NCI-H345 treated with DMSO at 0.1 percent for 48 hours (cell line): ENCODE results near the gene CCNC.
"Not testable (repeated sequence)": the region's sequence is repeated elsewhere in the genome, so short reads cannot be mapped to it uniquely, and the experiment has no call there.

Source experiments
- DNase-seq: peaks from one replicate; lab custom pipeline; 2025; ENCODE audit not compliant: unreplicated experiment; lab: John Stamatoyannopoulos, UW

Gene CCNC

GRCh38 chr6:99603421-99604165 is 35.1 kb upstream of the CCNC start:
- DNase-seq = no peak

GRCh38 chr6:99602520-99603420 is 34.3 kb upstream of the CCNC start:
- DNase-seq = no peak

- DNase-seq = not testable (repeated sequence)
These were observed 26.2 kb upstream of the CCNC start for GRCh38 chr6:99594696-99595095.

GRCh38 chr6:99592900-99593299 is 24.4 kb upstream of the CCNC start:
- DNase-seq = no peak

- DNase-seq = no peak
These were observed 23.4 kb upstream of the CCNC start for GRCh38 chr6:99591673-99592364.

GRCh38 chr6:99590728-99591672 is 22.5 kb upstream of the CCNC start:
- no peak for DNase-seq

GRCh38 chr6:99589907-99590493 is 21.5 kb upstream of the CCNC start:
- no peak for DNase-seq

GRCh38 chr6:99589290-99589672 is 20.8 kb upstream of the CCNC start:
- no peak for DNase-seq

GRCh38 chr6:99588618-99589289 is 20.3 kb upstream of the CCNC start:
- DNase-seq = peak; percentile 81

GRCh38 chr6:99587792-99588191 is 19.3 kb upstream of the CCNC start:
- DNase-seq = no peak

GRCh38 chr6:99579781-99580180 is 11.3 kb upstream of the CCNC start:
- no peak for DNase-seq

- DNase-seq = no peak
These were observed 7.2 kb upstream of the CCNC start for GRCh38 chr6:99575544-99576227.

- DNase-seq = no peak
These were observed 5.6 kb upstream of the CCNC start for GRCh38 chr6:99573980-99574617.

- no peak for DNase-seq
These were observed 5.3 kb downstream of the CCNC start for GRCh38 chr6:99563056-99563723.

- DNase-seq = no peak
These were observed 7.8 kb downstream of the CCNC start for GRCh38 chr6:99560668-99561067.

GRCh38 chr6:99559057-99559456 is 9.4 kb downstream of the CCNC start:
- DNase-seq = no peak

- DNase-seq = no peak
These were observed 14.6 kb downstream of the CCNC start for GRCh38 chr6:99553888-99554287.
